Measurements from ENCODE around the gene ANKS1B.
"Not testable (repeated sequence)": the region's sequence is repeated elsewhere in the genome, so short reads cannot be mapped to it uniquely, and the experiment has no call there.

Gene ANKS1B

GRCh38 chr12:99984271-99985128 is at the start of gene ANKS1B:
Gene ANKS1B (minus strand): TSS chr12:99984936. CDS start chr12:99984237, 699 bp downstream.
- DNase-seq, result peak; percentile 8

GRCh38 chr12:100031836-100032235 is 47.1 kb upstream of the ANKS1B start:
- DNase-seq, result no peak

- DNase-seq, result no peak
Observed at GRCh38 chr12:100027671-100028070, 42.9 kb upstream of the ANKS1B start.

GRCh38 chr12:100026241-100026640 is 41.5 kb upstream of the ANKS1B start:
- DNase-seq, result no peak

- DNase-seq, result no peak
Observed at GRCh38 chr12:100024974-100025555, 40.3 kb upstream of the ANKS1B start.

- no peak for DNase-seq
Observed at GRCh38 chr12:100020370-100020769, 35.6 kb upstream of the ANKS1B start.

GRCh38 chr12:100017056-100017455 is 32.3 kb upstream of the ANKS1B start:
- DNase-seq, result no peak

GRCh38 chr12:100016304-100016703 is 31.6 kb upstream of the ANKS1B start:
- DNase-seq, result not testable (repeated sequence)

- not testable (repeated sequence) for DNase-seq
Observed at GRCh38 chr12:100005846-100006245, 21.1 kb upstream of the ANKS1B start.

GRCh38 chr12:99997806-99998205 is 13.1 kb upstream of the ANKS1B start:
- DNase-seq, result no peak

GRCh38 chr12:99996095-99996494 is 11.4 kb upstream of the ANKS1B start:
- DNase-seq, result no peak

GRCh38 chr12:99985631-99986030 is 895 bp upstream of the ANKS1B start:
- no peak for DNase-seq

- no peak for DNase-seq
Observed at GRCh38 chr12:99985129-99985570, 414 bp upstream of the ANKS1B start.

- DNase-seq, result no peak
Observed at GRCh38 chr12:99983456-99984258, 1.1 kb downstream of the ANKS1B start.

- no peak for DNase-seq
Observed at GRCh38 chr12:99981639-99982190, 3.0 kb downstream of the ANKS1B start.

GRCh38 chr12:99979471-99979870 is 5.3 kb downstream of the ANKS1B start:
- DNase-seq, result no peak

GRCh38 chr12:99978152-99978551 is 6.6 kb downstream of the ANKS1B start:
- no peak for DNase-seq

GRCh38 chr12:99977550-99977949 is 7.2 kb downstream of the ANKS1B start:
- DNase-seq, result no peak

GRCh38 chr12:99976762-99977161 is 8.0 kb downstream of the ANKS1B start:
- no peak for DNase-seq

- DNase-seq, result no peak
Observed at GRCh38 chr12:99975321-99975720, 9.4 kb downstream of the ANKS1B start.

- DNase-seq, result no peak
Observed at GRCh38 chr12:99974146-99974545, 10.6 kb downstream of the ANKS1B start.

- no peak for DNase-seq
Observed at GRCh38 chr12:99966429-99966828, 18.3 kb downstream of the ANKS1B start.

GRCh38 chr12:99960311-99960710 is 24.4 kb downstream of the ANKS1B start:
- DNase-seq, result no peak
